CD14-positive monocyte (primary cell): Measurements from ENCODE around the gene ABTB2. TPM values are rescaled to one million over a fixed set of nuclear protein-coding genes. Genes with fewer than 3 reads are reported as not detected.

Experiments
- DNase-seq, 3 donors: peaks; one replicate each; pipeline ENCODE4 v3.0.0-alpha.2; 2011 to 2022
- H2AFZ ChIP-seq: 2 replicates; pipeline ENCODE4 v1.6.0; 2012; ENCODE audit warnings: mild to moderate bottlenecking, low read depth, low read length, inconsistent platforms; ENCODE audit not compliant: insufficient read depth, poor library complexity, severe bottlenecking
- H3K27ac ChIP-seq, 2 donors: 1 replicate in 1 of 2; 2 replicates in 1 of 2; pipeline ENCODE4 v1.5.1; 2012 to 2013; ENCODE audit warnings: low read length in 2 of 2, control low read depth in 1 of 2, inconsistent platforms in 1 of 2, low read depth in 1 of 2, mild to moderate bottlenecking in 1 of 2
- H3K27me3 ChIP-seq, 2 donors: one replicate each; pipeline versions ENCODE4 v1.6.0 to v1.6.1; 2011 to 2013; ENCODE audit warnings: low read length in 2 of 2; ENCODE audit not compliant: control insufficient read depth in 2 of 2, insufficient read depth in 2 of 2
- H3K36me3 ChIP-seq, 2 donors: replicated peaks in 1 of 2; 1 replicate in 1 of 2; 2 replicates in 1 of 2; pipeline versions ENCODE4 v1.5.1 to v1.6.1; 2012 to 2013; ENCODE audit warnings: low read length in 2 of 2, control low read depth in 1 of 2, inconsistent platforms in 1 of 2, mild to moderate bottlenecking in 1 of 2; ENCODE audit not compliant: insufficient read depth in 2 of 2, control insufficient read depth in 1 of 2
- H3K4me1 ChIP-seq, 2 donors: 1 replicate in 1 of 2; 2 replicates in 1 of 2; pipeline versions ENCODE4 v1.5.1 to v1.6.1; 2012 to 2013; ENCODE audit warnings: low read length in 2 of 2, control low read depth in 1 of 2, inconsistent platforms in 1 of 2, mild to moderate bottlenecking in 1 of 2, moderate library complexity in 1 of 2; ENCODE audit not compliant: insufficient read depth in 2 of 2, control insufficient read depth in 1 of 2
- H3K4me2 ChIP-seq: replicated peaks from 2 replicates; pipeline ENCODE3; 2012; ENCODE audit warnings: low read length, moderate library complexity, mild to moderate bottlenecking; ENCODE audit not compliant: poor library complexity, severe bottlenecking; ENCODE audit errors: extremely low read depth
- H3K4me3 ChIP-seq, 3 experiments: fragments of 200-600 bp in 1 of 3; sonication (generic) in 1 of 3; replicated peaks in 1 of 3; 1 replicate in 2 of 3; 2 replicates in 1 of 3; pipeline ENCODE4 v1.5.1; 2011 to 2013; ENCODE audit warnings: low read length in 3 of 3, mild to moderate bottlenecking in 3 of 3, control low read depth in 2 of 3, low read depth in 2 of 3, inconsistent platforms in 1 of 3, moderate library complexity in 1 of 3
- H3K79me2 ChIP-seq: 2 replicates; pipeline ENCODE4 v1.6.0; 2012; ENCODE audit warnings: mild to moderate bottlenecking, control low read depth, inconsistent platforms, low read length, moderate library complexity; ENCODE audit not compliant: insufficient read depth
- H3K9ac ChIP-seq: 2 replicates; pipeline ENCODE4 v1.6.0; 2017; ENCODE audit warnings: low read length, mild to moderate bottlenecking; ENCODE audit not compliant: insufficient read depth, poor library complexity, severe bottlenecking
- H3K9me3 ChIP-seq, 2 donors: replicated peaks in 1 of 2; 1 replicate in 1 of 2; 2 replicates in 1 of 2; pipeline versions ENCODE4 v1.5.1 to v1.6.1; 2012 to 2013; ENCODE audit warnings: low read length in 2 of 2, control low read depth in 1 of 2; ENCODE audit not compliant: control insufficient read depth in 1 of 2, insufficient read depth in 1 of 2
- H4K20me1 ChIP-seq: 2 replicates; pipeline ENCODE4 v1.6.0; 2012; ENCODE audit warnings: mild to moderate bottlenecking, low read length, control low read depth, moderate library complexity; ENCODE audit not compliant: insufficient read depth
- H3K27ac Mint-ChIP-seq, 7 donors: one replicate each; pipeline ENCODE4 v1.8.0; 2020; ENCODE audit warnings: mild to moderate bottlenecking in 7 of 7, mixed read lengths in 7 of 7, moderate library complexity in 6 of 7, inconsistent platforms in 2 of 7
- H3K27me3 Mint-ChIP-seq, 3 donors: one replicate each; pipeline ENCODE4 v1.8.0; 2021 to 2022; ENCODE audit warnings: low read depth in 3 of 3, mild to moderate bottlenecking in 3 of 3, mixed read lengths in 3 of 3, moderate library complexity in 3 of 3, inconsistent platforms in 1 of 3
- H3K36me3 Mint-ChIP-seq, 2 donors: one replicate each; pipeline ENCODE4 v1.8.0; 2020; ENCODE audit warnings: mixed read lengths in 2 of 2, inconsistent platforms in 1 of 2, mild to moderate bottlenecking in 1 of 2
- H3K4me1 Mint-ChIP-seq: one replicate; pipeline ENCODE4 v1.8.0; 2020; ENCODE audit warnings: mild to moderate bottlenecking, mixed read lengths
- H3K4me3 Mint-ChIP-seq, 2 donors: one replicate each; pipeline ENCODE4 v1.8.0; 2020; ENCODE audit warnings: mild to moderate bottlenecking in 2 of 2, mixed read lengths in 2 of 2, moderate library complexity in 1 of 2
- H3K9me3 Mint-ChIP-seq, 7 donors: one replicate each; pipeline ENCODE4 v1.8.0; 2020 to 2022; ENCODE audit warnings: mixed read lengths in 7 of 7, mild to moderate bottlenecking in 6 of 7, moderate library complexity in 6 of 7, inconsistent platforms in 2 of 7
- WGBS: methylation state at CpG from one replicate; pipeline ENCODE4 v1.1.5; 2013; ENCODE audit warnings: missing lambda C conversion rate; ENCODE audit not compliant: insufficient coverage; 5-methylcytosine and 5-hydroxymethylcytosine counted together
- intact Hi-C, 2 donors: fragments of 100-400 bp; cut with micrococcal nuclease; formaldehyde crosslinking; loops; one replicate each; pipeline versions ENCODE4 v1.15.0 to v1.15.1; 2023
- polyA plus RNA-seq, 3 donors: library from polyadenylated mRNA; depleted of rRNA in 1 of 3; unstranded in 2 of 3; stranded (reverse) in 1 of 3; fragments of 300-500 nt in 2 of 3; fragments of >200 nt in 1 of 3; fragmentation: Illumina TruSeq in 2 of 3; gene quantifications; 1 replicate in 2 of 3; 2 replicates in 1 of 3; pipeline ENCODE4 v1.2.3, GENCODE V29; 2012 to 2021
- TF ChIP-seq, protein P1 (sequence below): fragments of 200-600 bp; IDR thresholded peaks from one replicate; pipeline ENCODE4 v1.8.0; 2022; ENCODE audit warnings: antibody characterized with exemption, mild to moderate bottlenecking

Gene ABTB2
- polyA plus RNA-seq, 3 donors, result 0.25 to 1.7 (median 0.26) TPM

DNA sequence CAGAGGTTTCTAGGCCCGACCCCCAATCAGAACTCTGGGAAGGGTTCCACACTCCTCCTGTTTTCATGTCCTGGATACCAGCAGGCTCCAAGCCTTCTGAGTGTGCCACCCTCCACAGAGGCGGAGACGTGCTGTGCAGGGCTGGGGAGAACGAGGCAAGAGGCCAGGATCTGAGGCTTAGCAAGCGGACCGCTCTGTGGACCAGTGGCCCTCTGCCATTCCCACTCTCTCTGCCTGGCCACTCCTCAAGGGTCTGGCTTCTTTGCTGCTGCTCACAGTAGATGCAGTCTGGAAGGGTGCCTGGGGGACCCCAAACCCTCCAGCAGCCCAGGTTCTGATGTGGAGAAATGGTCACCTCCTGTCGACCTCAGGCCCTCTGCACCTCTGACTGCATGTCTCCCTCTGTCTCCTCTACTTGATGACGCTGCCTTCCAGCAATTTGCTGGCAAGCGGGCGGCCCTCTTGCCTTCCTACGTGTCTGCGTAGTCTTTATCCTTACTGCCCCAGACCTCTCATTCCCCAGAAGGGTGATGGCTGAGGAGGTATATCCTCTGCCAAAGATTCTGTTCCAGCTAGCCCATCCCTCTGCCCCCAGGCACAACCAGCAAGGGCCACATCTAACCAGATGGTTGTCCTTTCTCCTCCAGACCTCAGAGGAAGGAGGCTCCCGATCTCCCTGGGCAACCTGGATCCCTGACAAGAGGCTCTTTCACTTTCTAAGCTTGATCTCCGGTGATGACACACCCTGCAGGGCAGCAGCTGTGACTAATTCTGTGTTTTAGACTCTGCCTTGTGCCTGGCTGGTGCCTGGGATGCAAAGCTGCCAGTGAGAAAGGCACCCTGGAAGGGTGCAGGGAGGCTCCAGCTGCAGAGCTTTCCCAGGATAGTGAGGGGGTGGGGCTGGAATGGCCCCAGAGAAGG, 165.1 kb downstream of the ABTB2 start:
- DNase-seq, result no peak
- Mint-ChIP-seq H3K4me3 (no peak overlapping the region), H3K36me3 (peaks cover 4 to 5% of the 10 kb centered on the region in 2 donors), H3K27ac (no peak overlapping the region), H3K27me3 (peaks cover 0 to 2% (median 0%) of the 10 kb centered on the region in 3 donors), H3K4me1 (peaks cover 3% of the 10 kb centered on the region), H3K9me3 (no peaks in the 10 kb centered on the region)
- H3K9me3 ChIP-seq, result no peaks in the 10 kb centered on the region
- WGBS, result 100% methylated on average over 2 of the region's 14 CpGs
- no peak overlapping the region for H3K9ac ChIP-seq
- no peak overlapping the region for H3K4me2 ChIP-seq
- H3K79me2 ChIP-seq, result no peaks in the 10 kb centered on the region
- intact Hi-C loops, result no loop called here
- H3K27ac ChIP-seq, result no peak overlapping the region
- no peaks in the 10 kb centered on the region for H3K4me1 ChIP-seq
- TF ChIP-seq, protein P1, sequence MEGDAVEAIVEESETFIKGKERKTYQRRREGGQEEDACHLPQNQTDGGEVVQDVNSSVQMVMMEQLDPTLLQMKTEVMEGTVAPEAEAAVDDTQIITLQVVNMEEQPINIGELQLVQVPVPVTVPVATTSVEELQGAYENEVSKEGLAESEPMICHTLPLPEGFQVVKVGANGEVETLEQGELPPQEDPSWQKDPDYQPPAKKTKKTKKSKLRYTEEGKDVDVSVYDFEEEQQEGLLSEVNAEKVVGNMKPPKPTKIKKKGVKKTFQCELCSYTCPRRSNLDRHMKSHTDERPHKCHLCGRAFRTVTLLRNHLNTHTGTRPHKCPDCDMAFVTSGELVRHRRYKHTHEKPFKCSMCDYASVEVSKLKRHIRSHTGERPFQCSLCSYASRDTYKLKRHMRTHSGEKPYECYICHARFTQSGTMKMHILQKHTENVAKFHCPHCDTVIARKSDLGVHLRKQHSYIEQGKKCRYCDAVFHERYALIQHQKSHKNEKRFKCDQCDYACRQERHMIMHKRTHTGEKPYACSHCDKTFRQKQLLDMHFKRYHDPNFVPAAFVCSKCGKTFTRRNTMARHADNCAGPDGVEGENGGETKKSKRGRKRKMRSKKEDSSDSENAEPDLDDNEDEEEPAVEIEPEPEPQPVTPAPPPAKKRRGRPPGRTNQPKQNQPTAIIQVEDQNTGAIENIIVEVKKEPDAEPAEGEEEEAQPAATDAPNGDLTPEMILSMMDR, result no peak
- H2AFZ ChIP-seq, result no peak overlapping the region
- no peak overlapping the region for H3K4me3 ChIP-seq
- no peaks in the 10 kb centered on the region for H3K27me3 ChIP-seq
- no peaks in the 10 kb centered on the region for H3K36me3 ChIP-seq
- no peaks in the 10 kb centered on the region for H4K20me1 ChIP-seq

DNA sequence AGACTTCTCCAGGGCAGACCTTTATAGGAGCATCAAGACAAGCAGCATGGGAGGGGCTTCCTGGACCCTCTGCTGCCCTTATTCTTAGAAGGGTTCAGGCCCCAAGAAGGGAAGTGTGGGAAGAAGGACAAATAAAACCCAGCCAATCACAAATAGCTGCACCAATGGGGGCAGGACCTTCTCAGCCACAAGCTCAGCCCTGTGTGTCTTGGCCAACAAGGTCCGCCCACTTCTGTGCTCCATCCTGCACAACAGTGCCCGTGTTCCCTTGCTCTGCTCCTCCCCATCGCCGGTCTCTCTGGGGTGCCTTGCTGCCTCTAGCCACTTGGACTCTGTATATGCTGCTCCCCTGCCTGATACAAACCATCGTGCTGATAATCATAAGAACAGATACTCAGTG, 166.2 kb downstream of the ABTB2 start:
- no peaks in the 10 kb centered on the region for H3K27me3 ChIP-seq
- H3K36me3 ChIP-seq, result no peaks in the 10 kb centered on the region
- Mint-ChIP-seq H3K27me3 (peaks cover 0 to 4% (median 0%) of the 10 kb centered on the region in 3 donors), H3K4me1 (peaks cover 3% of the 10 kb centered on the region), H3K27ac (no peak overlapping the region), H3K4me3 (no peak overlapping the region), H3K9me3 (no peaks in the 10 kb centered on the region), H3K36me3 (no peaks in the 10 kb centered on the region)
- H3K4me1 ChIP-seq, result no peaks in the 10 kb centered on the region
- H4K20me1 ChIP-seq, result no peaks in the 10 kb centered on the region
- TF ChIP-seq, protein P1, result no peak
- no peaks in the 10 kb centered on the region for H3K79me2 ChIP-seq
- H2AFZ ChIP-seq, result no peak overlapping the region
- H3K9me3 ChIP-seq, result no peaks in the 10 kb centered on the region
- no peak overlapping the region for H3K27ac ChIP-seq
- WGBS, result 82% methylated on average over 5 of the region's 5 CpGs
- intact Hi-C loops, result no loop called here
- no peak overlapping the region for H3K4me3 ChIP-seq
- H3K4me2 ChIP-seq, result no peak overlapping the region
- DNase-seq, result no peak
- no peak overlapping the region for H3K9ac ChIP-seq
